Measurements from ENCODE around the gene MAP3K5. TPM values are rescaled to one million over a fixed set of nuclear protein-coding genes. Genes with fewer than 3 reads are reported as not detected.

The MAP3K5 gene
- total and polyA plus RNA-seq, 9 of the 15 experiments (the other 6 are each of a cell fraction or from before 2014, with no cell fraction given) = 2.2 to 13.0 (median 9.9) TPM

DNA sequence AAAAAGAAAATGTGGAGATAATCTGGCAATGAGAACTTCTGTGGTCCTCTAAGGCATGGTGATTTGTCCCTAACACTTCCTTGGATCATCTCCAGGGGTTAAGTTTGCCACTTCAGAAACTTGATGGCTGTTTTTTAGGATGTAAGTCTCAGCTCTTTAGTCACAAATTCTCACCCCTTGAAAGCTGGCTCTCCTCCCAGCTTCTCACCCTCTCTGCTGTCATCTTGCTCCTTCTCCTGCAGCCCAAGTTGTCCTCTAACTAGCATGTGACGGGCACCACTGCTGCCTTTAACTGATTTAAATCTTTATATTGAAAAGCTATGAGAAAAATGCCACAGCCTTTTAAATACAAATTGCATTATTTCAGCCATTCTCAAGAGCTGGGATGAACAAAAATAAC is 107.8 kb downstream of the MAP3K5 start:
- WGBS (ENCODE audit: insufficient coverage, low coverage, missing lambda C conversion rate) = 26% methylated on average over 1 of the region's 1 CpG
- in situ Hi-C loops (cut with MboI) = no loop called here
- Histone ChIP-seq H3K4me3 (no peak overlapping the region), H3K36me3 (ENCODE audit: control insufficient read depth, insufficient read depth, low read length) (no peaks in the 10 kb centered on the region; the same call in 1 of the 3 replicates), H3K9me1 (ENCODE audit: control insufficient read depth, insufficient read depth, low read length) (no peaks in the 10 kb centered on the region), H3K27me3 (ENCODE audit: control insufficient read depth in 2 of 2, insufficient read depth in 2 of 2, low read length in 2 of 2) (no peaks in the 10 kb centered on the region), H3K9me3 (replicated peaks; ENCODE audit: control insufficient read depth, insufficient read depth, low read depth, low read length) (no peaks in the 10 kb centered on the region), H3K4me1 (replicated peaks in 1 of 2; ENCODE audit: control insufficient read depth in 2 of 2, insufficient read depth in 2 of 2, low read length in 2 of 2) (no peaks in the 10 kb centered on the region), H3K9ac (ENCODE audit: insufficient read depth in 1 of 2, low read depth in 2 of 2, low read length in 2 of 2) (no peak overlapping the region), H3K79me2 (ENCODE audit: control insufficient read depth, insufficient read depth, low read length) (no peaks in the 10 kb centered on the region), H3K4me2 (ENCODE audit: insufficient read depth, low read length) (no peak overlapping the region), H3K27ac (ENCODE audit: extremely low read depth, low read depth, low read length) (no peak overlapping the region), H2AFZ (ENCODE audit: low read depth, low read length) (no peak overlapping the region), H4K20me1 (replicated peaks; ENCODE audit: control insufficient read depth, insufficient read depth, low read length) (no peaks in the 10 kb centered on the region)
- ATAC-seq (no peak), DNase-seq (ENCODE audit: extremely low read depth in 1 of 4, low spot score in 3 of 4) (no peak), FAIRE-seq (no peak)
- POLR2A ChIA-PET = interaction anchor here (0.8 to 1.6 kb wide), 2 partner anchors 9 to 10 kb away, joined by 3 read pairs; no protein-coding TSS in a partner anchor
- CTCF ChIA-PET (ENCODE audit: low intra/inter-chr PET ratio) = no interaction called here
- TF ChIP-seq ETS1 (conservative IDR thresholded peaks at IDR 0.05; ENCODE audit: control insufficient read depth, low read depth, low read length) = no peak
- no peak for TF ChIP-seq TAF7 (tag; IDR thresholded peaks at IDR 0.05)
- no peak for TF ChIP-seq KLF1 (tag; IDR thresholded peaks at IDR 0.05)
- TF ChIP-seq ZBTB49 (CRISPR knock-in tag; IDR thresholded peaks at IDR 0.05; ENCODE audit: borderline replicate concordance) = no peak
- no peak for TF ChIP-seq IRF1 (CRISPR knock-in tag; IDR thresholded peaks at IDR 0.05; ENCODE audit: borderline replicate concordance)
- TF ChIP-seq, protein P1, sequence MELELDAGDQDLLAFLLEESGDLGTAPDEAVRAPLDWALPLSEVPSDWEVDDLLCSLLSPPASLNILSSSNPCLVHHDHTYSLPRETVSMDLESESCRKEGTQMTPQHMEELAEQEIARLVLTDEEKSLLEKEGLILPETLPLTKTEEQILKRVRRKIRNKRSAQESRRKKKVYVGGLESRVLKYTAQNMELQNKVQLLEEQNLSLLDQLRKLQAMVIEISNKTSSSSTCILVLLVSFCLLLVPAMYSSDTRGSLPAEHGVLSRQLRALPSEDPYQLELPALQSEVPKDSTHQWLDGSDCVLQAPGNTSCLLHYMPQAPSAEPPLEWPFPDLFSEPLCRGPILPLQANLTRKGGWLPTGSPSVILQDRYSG (tag; conservative IDR thresholded peaks at IDR 0.05; ENCODE audit: low read depth) = no peak
- no peak for TF ChIP-seq XRCC5 (IDR thresholded peaks at IDR 0.05; ENCODE audit: low read depth, low read length)
- TF ChIP-seq, protein P2, sequence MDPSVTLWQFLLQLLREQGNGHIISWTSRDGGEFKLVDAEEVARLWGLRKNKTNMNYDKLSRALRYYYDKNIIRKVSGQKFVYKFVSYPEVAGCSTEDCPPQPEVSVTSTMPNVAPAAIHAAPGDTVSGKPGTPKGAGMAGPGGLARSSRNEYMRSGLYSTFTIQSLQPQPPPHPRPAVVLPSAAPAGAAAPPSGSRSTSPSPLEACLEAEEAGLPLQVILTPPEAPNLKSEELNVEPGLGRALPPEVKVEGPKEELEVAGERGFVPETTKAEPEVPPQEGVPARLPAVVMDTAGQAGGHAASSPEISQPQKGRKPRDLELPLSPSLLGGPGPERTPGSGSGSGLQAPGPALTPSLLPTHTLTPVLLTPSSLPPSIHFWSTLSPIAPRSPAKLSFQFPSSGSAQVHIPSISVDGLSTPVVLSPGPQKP (CRISPR knock-in tag; IDR thresholded peaks at IDR 0.05) = no peak
- no peak for TF ChIP-seq SAP30 (IDR thresholded peaks at IDR 0.05; ENCODE audit: borderline replicate concordance, insufficient read depth, low read depth, low read length, poor library complexity, severe bottlenecking)
- intact Hi-C loops (cut with micrococcal nuclease) = no loop called here
- BruUV-seq (replicated peaks) = no TSS peak
